GM18951 (cell line): ENCODE measurements around the gene MYBPC3.

Experiments
- POLR2A ChIP-seq: IDR thresholded peaks from 4 replicates; pipeline ENCODE4 v1.6.1; 2011; ENCODE audit warnings: mild to moderate bottlenecking; ENCODE audit not compliant: insufficient read length, insufficient read depth; ENCODE audit errors: extremely low read depth
- in situ Hi-C: fragments of 300-500 bp; cut with MboI; formaldehyde crosslinking; loops from one replicate; pipeline ENCODE4 v1.12.0; 2022; ENCODE audit warnings: low sequenced_read_pairs, mixed read lengths, inconsistent platforms; ENCODE audit not compliant: unreplicated experiment

The MYBPC3 gene

DNA sequence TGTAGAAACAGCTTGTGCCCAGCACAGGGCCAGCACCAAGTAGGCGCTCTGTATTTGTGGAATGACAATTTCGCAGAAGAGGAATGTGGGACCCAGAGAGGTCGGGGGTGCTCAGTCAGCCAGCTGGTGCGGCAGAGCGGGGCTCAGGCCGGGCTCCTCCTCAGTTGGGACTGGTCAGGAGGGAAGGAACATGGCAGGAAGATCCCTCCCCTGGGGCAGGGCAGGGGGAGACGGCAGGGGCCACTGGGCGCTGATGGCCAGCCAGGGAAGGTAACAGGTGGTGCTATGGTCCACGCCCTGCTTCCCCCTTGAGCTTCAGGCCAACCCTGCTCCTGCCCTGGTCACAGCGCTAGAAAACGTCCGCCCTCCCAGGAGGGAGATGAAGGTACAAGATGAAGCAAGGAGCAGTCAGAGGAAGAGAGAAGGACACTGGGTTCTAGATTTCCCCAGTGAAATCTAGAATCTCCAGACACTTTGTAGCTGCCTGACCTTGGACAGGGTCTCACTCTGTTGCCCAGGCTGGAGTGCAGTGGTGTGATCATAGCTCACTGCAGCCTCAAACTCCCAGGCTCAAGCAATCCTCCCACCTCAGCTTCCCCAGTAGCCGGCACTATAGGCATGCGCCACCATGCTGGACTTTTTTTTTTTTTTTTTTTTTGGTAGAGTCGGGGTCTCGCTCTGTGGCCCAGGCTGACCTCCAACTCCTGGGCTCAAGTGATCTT lies 39.4 kb upstream of the MYBPC3 start:
- in situ Hi-C loops: no loop called here
- no peak for TF ChIP-seq POLR2A

- no peak for TF ChIP-seq POLR2A
- in situ Hi-C loops: no loop called here
These were observed 38.6 kb upstream of the MYBPC3 start for GRCh38 chr11:47391077-47391583.

DNA sequence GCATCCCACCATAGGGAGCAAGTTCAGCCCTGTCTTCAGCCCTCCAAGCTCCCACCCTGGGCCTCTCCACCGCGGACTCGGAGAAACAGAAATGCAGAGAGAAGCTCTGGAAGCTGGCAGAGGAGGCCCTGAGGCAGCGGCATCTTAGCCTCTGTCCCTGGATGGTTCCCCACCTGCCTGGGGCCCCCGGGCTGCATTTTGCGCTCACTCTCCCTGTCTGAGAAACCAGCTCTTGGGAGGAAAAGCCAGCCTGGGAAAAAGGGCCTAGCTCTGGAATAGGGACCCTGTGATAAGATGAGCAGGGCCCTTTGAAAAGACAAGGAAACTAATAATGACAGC lies 37.9 kb upstream of the MYBPC3 start:
- TF ChIP-seq POLR2A: no peak
- in situ Hi-C loops: no loop called here

- in situ Hi-C loops: no loop called here
- no peak for TF ChIP-seq POLR2A
These were observed 37.3 kb upstream of the MYBPC3 start for GRCh38 chr11:47389577-47390421.

- in situ Hi-C loops: no loop called here
- TF ChIP-seq POLR2A: no peak
These were observed 36.4 kb upstream of the MYBPC3 start for GRCh38 chr11:47388697-47389576.

DNA sequence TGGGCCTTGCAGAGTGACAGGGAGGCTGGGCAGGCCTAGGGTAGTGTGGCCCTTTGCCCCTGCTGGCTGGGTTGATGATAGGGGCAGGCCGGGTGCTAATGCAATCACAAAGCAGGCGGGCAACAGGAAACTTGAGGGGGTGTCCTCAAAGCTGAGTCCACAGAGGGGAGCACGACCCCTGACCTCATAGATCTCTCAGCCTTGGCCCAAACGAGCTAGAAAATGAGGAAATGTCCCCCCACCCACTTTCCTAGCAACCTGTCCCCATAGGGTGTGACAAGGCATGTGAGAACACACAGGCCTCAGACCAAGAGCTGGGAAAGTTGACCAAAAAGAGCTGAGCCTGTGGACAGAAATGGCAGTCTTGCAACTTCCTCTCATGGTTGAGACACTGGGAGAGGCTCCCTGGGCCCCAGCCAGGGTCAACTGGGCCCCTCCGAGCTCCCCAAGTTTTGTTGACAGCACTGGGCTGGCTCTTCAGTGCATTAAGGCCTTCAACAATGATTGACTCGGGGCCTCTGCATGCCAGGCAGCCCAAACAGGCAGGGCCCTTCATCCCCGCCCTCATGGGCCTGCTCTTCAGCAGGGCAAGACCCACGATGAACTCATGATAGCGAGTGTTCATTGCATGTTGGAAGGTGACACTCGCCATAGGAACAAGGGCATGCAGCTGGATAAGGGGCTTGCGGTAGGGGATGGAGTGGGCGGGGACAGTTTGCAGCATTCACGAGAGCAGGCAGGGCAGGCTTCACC lies 35.6 kb upstream of the MYBPC3 start:
- TF ChIP-seq POLR2A: no peak
- in situ Hi-C loops: no loop called here

DNA sequence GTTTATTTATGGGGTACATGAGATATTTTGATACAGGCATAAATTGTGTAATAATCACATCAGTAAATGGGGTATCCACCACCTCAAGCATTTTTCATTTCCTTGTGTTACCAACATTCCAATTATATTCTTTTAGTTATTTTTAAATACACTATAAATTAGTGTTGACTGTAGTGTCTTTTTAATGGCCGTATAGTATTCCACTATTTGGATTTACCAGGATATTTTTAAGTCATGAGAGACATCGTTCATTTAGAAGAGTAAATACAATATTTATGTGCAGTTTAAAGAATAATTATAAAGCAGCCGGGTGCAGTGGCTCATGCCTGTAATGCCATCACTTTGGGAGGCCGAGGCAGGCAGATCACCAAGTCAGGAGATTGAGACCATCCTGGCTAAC lies 32.0 kb upstream of the MYBPC3 start:
- no peak for TF ChIP-seq POLR2A
- in situ Hi-C loops: no loop called here

- in situ Hi-C loops: no loop called here
- no peak for TF ChIP-seq POLR2A
These were observed 30.6 kb upstream of the MYBPC3 start for GRCh38 chr11:47383071-47383470.

DNA sequence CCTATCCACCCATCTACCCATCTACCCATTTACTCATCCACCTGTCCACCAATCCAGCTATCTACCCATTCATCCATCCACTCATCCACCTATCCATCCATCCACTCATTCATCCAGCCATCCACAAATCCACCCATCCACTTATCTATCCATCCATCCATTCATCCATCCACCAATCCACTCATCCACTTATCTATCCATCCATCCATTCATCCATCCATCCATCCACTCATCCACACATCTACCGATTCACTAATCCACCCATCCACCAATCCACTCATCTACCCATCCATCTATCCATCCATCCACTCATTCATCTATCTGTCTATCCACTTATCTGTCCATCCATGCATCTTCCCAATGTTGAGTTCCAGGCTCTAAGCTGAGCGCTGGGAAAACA lies 27.6 kb upstream of the MYBPC3 start:
- TF ChIP-seq POLR2A: no peak
- in situ Hi-C loops: no loop called here

DNA sequence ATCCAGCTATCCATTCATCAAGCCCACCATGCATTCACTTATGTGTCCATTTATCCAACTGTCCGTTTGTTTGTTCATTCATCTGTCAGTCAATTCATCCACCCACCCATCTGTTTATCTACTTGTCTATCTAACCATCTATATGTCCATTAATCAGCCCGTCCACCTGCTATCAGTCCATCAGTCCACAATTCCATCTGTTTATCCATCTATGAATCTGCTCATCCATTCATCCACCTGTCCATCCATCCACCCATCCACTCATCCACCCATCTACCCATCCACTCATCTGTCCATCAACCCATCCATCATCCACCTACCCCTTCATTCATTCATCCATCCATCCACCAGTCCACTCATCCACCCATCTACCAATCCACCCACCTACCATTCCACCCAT lies 26.8 kb upstream of the MYBPC3 start:
- TF ChIP-seq POLR2A: no peak
- in situ Hi-C loops: no loop called here

DNA sequence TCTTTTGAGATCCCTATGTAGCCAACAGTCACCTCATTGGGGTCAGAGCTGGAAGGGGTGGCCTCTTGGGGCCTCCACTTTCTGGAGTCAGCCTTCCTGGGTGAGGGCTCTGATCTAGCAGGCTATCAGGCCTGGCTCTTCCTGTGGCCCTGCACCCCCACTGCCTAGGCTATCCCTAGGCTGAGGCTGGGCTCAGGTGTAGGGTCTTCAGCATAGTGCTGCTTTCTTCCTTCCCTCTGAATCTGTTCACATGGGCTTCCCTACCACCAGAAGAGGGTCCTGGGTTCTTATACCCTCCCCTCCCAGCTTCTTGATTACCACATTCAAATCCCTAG lies 26.3 kb upstream of the MYBPC3 start:
- in situ Hi-C loops: no loop called here

GRCh38 chr11:47378010-47378835 lies 25.7 kb upstream of the MYBPC3 start, which contains the start of gene SPI1:
Gene SPI1 (minus strand): TSS chr11:47378547. CDS start chr11:47378353, 194 bp downstream.
- in situ Hi-C loops: no loop called here

More for the DNA sequence above, 26.3 kb upstream of the MYBPC3 start:
- TF ChIP-seq POLR2A: no peak

GRCh38 chr11:47377571-47378009 lies 25.1 kb upstream of the MYBPC3 start:
- no peak for TF ChIP-seq POLR2A
- in situ Hi-C loops: no loop called here

More at GRCh38 chr11:47378010-47378835, 25.7 kb upstream of the MYBPC3 start, which contains the start of gene SPI1:
- peak; percentile 74 for TF ChIP-seq POLR2A
